Heart right ventricle (tissue), 16 donors: ENCODE data around the gene ITGA2. TPM values are rescaled to one million over a fixed set of nuclear protein-coding genes. Genes with fewer than 3 reads are reported as not detected.

Experiments
- ATAC-seq, 8 donors: fragments of 200-7000 bp; cut with Tn5 transposase; one replicate each; pipeline ENCODE4 v1.9.1; 2020; ENCODE audit warnings: mild to moderate bottlenecking in 8 of 8, moderate library complexity in 8 of 8, moderate number of reproducible peaks in 1 of 8
- DNase-seq, 2 donors: peaks; one replicate each; pipeline ENCODE4 v3.0.0-alpha.2; 2020
- H3K27ac ChIP-seq, 10 donors: fragments of 200-600 bp; sonication (generic) in 2 of 10; one replicate each; pipeline versions ENCODE4 v1.5.0 to v1.8.0; 2020 to 2022; ENCODE audit warnings: mild to moderate bottlenecking in 3 of 10
- H3K27me3 ChIP-seq, 7 donors: fragments of 200-600 bp; one replicate each; pipeline ENCODE4 v1.8.0; 2021 to 2022; ENCODE audit warnings: mild to moderate bottlenecking in 2 of 7
- H3K36me3 ChIP-seq, 9 donors: fragments of 200-600 bp; sonication (generic) in 1 of 9; one replicate each; pipeline versions ENCODE4 v1.5.0 to v1.8.0; 2020 to 2022; ENCODE audit warnings: mild to moderate bottlenecking in 2 of 9
- H3K4me1 ChIP-seq, 9 donors: fragments of 200-600 bp; sonication (generic) in 1 of 9; one replicate each; pipeline versions ENCODE4 v1.5.0 to v1.8.0; 2020 to 2022; ENCODE audit warnings: mild to moderate bottlenecking in 4 of 9
- H3K4me3 ChIP-seq, 10 donors: fragments of 200-600 bp; sonication (generic) in 2 of 10; one replicate each; pipeline versions ENCODE4 v1.5.0 to v1.8.0; 2020 to 2022; ENCODE audit warnings: mild to moderate bottlenecking in 7 of 10, moderate library complexity in 2 of 10
- H3K9me3 ChIP-seq, 11 donors: fragments of 200-600 bp in 10 of 11; sonication (generic) in 2 of 11; one replicate each; pipeline versions ENCODE4 v1.5.0 to v1.8.0; 2013 to 2022; ENCODE audit warnings: mild to moderate bottlenecking in 2 of 11, control low read depth in 1 of 11, moderate library complexity in 1 of 11
- CTCF ChIP-seq, 9 donors: fragments of 200-600 bp; sonication (generic) in 2 of 9; IDR thresholded peaks; one replicate each; pipeline versions ENCODE4 v1.5.0 to v1.8.0; 2021 to 2022; ENCODE audit warnings: antibody characterized with exemption in 9 of 9, mild to moderate bottlenecking in 5 of 9, moderate library complexity in 1 of 9
- WGBS, 2 donors: extraction: QIAGEN DNeasy Blood & Tissue Kit; methylation state at CpG; one replicate each; pipeline ENCODE4 v1.1.7; 2013; ENCODE audit warnings: inconsistent platforms in 1 of 2; 5-methylcytosine and 5-hydroxymethylcytosine counted together
- intact Hi-C, 10 donors: fragments of 100-400 bp; cut with DNase I; formaldehyde crosslinking; loops; one replicate each; pipeline versions ENCODE4 v1.11.1 to v1.14.2; 2022
- polyA plus RNA-seq, 2 donors: library from polyadenylated mRNA; stranded (reverse); fragments of 200-250 nt; gene quantifications; one replicate each; pipeline ENCODE4 v1.2.3, GENCODE V29; 2013
- total RNA-seq, 10 donors: library from RNA; stranded (reverse); fragmentation: NEBNext Ultra II Directional in 3 of 10; extraction: Animal tissue kit (Norgen Biotek cat#: 25700) in 3 of 10; gene quantifications; one replicate each; pipeline versions ENCODE4 v1.2.1 to v1.2.4, GENCODE V29; 2021 to 2023
- donor health status: Arrhythmogenic right ventricular cardiomyopathy.
- donor health status: ischemic (EF 13 %, LVEDD 7.1; RV severe dilation, severe dysfunction).
- donor health status: healthy with polysubstance abuse.
- donor health status: DM: no; HTN: yes; CAD: no.
- donor health status: DM: no; HTN: no; CAD: no.
- donor health status: ischemic (EF 25% LVEDD 6.9; RV normal size, moderate dysfunction).
- donor health status: ischemic (EF 25% LVEDD 5.7; RV mildly dilated, moderate dysfunction).
- donor health status: healthy.
- donor health status: DM: yes; HTN: yes; CAD: no.
- donor health status: Ischemic cardiomyopathy.
- donor health status: ischemic (EF 35%, LVEDD 5.7; RV mildly dilated, moderate dysfunction).
- donor health status: nonischemic (EF 11% LVEDD 7.7; RV severe dilation, severe dysfunction).
- donor health status: DM: yes; HTN: yes; CAD: no.
- donor health status: PGD.
- donor health status: ischemic (EF 29% LVEDD 5.4; RV normal size, mild dysfunction).
- donor health status: nonischemic (EF 23%, LVEDD 6.1; RV moderate dilation, normal function).

Gene ITGA2
- total and polyA plus RNA-seq, 12 donors = 0.22 to 9.4 (median 0.92) TPM

GRCh38 chr5:52988335-52989024 is 672 bp upstream of the ITGA2 start:
- DNase-seq (no peak), ATAC-seq (peak in 4 of 8 donors; percentile 3 to 27 (median 14))
- H3K4me3 ChIP-seq = peak overlapping the region; percentile 41 to 75 (median 63)
- WGBS, 2 donors = 10 to 14% methylated on average over 15 to 16 of the region's 16 CpGs
- no peaks in the 10 kb centered on the region for H3K9me3 ChIP-seq
- intact Hi-C loops = loop anchor here in 3 of 10 donors (5.0 to 10.0 kb wide), 3 partner anchors 39 to 46 kb away; no protein-coding TSS in a partner anchor
- H3K36me3 ChIP-seq = no peaks in the 10 kb centered on the region
- peak overlapping the region in 5 of 10 donors; percentile 43 to 76 (median 46) for H3K27ac ChIP-seq
- H3K27me3 ChIP-seq = peaks cover 0 to 14% (median 0%) of the 10 kb centered on the region in 7 donors
- H3K4me1 ChIP-seq = peaks cover 0 to 33% (median 15%) of the 10 kb centered on the region in 9 donors
- TF ChIP-seq CTCF (IDR thresholded peaks at IDR 0.05) = no peak

- H3K36me3 ChIP-seq = no peaks in the 10 kb centered on the region
- DNase-seq (peak; percentile 15 to 33), ATAC-seq (peak; percentile 45 to 87 (median 78))
- peak overlapping the region in 4 of 10 donors; percentile 4 to 51 (median 26) for H3K27ac ChIP-seq
- intact Hi-C loops = loop anchor here in 3 of 10 donors (5.0 to 10.0 kb wide), 3 partner anchors 37 to 45 kb away; no protein-coding TSS in a partner anchor
- peak in 6 of 9 donors; percentile 18 to 54 (median 40) for TF ChIP-seq CTCF (IDR thresholded peaks at IDR 0.05)
- peak overlapping the region; percentile 41 to 75 (median 63) for H3K4me3 ChIP-seq
- H3K9me3 ChIP-seq = no peaks in the 10 kb centered on the region
- H3K4me1 ChIP-seq = peaks cover 0 to 28% (median 15%) of the 10 kb centered on the region in 9 donors
- peaks cover 0 to 14% (median 0%) of the 10 kb centered on the region in 7 donors for H3K27me3 ChIP-seq
- WGBS, 2 donors = 8 to 9% methylated on average over 27 of the region's 27 CpGs
Measured at GRCh38 chr5:52989781-52990527, 802 bp downstream of the ITGA2 start.

GRCh38 chr5:52990528-52990925 is 1.4 kb downstream of the ITGA2 start:
- H3K27ac ChIP-seq = peak overlapping the region in 1 of 10 donors; percentile 51
- DNase-seq (no peak), ATAC-seq (no peak)
- H3K36me3 ChIP-seq = no peaks in the 10 kb centered on the region
- H3K27me3 ChIP-seq = peaks cover 0 to 14% (median 0%) of the 10 kb centered on the region in 7 donors
- 60 to 64% methylated on average over 4 of the region's 4 CpGs for WGBS, 2 donors
- intact Hi-C loops = no loop called here
- H3K4me1 ChIP-seq = peaks cover 0 to 28% (median 15%) of the 10 kb centered on the region in 9 donors
- no peak for TF ChIP-seq CTCF (IDR thresholded peaks at IDR 0.05)
- H3K4me3 ChIP-seq = peak overlapping the region in 7 of 10 donors; percentile 55 to 75 (median 66)
- no peaks in the 10 kb centered on the region for H3K9me3 ChIP-seq

- 79 to 90% methylated on average over 2 of the region's 2 CpGs for whole genome bisulfite sequencing, 2 donors
- no peak for DNase-seq
- Histone ChIP-seq H3K36me3 (no peaks in the 10 kb centered on the region), H3K27me3 (peaks cover 0 to 14% (median 0%) of the 10 kb centered on the region in 7 donors), H3K9me3 (no peaks in the 10 kb centered on the region), H3K27ac (no peak overlapping the region), H3K4me1 (peaks cover 0 to 23% (median 14%) of the 10 kb centered on the region in 9 donors), H3K4me3 (no peak overlapping the region)
- no peak for TF ChIP-seq CTCF (IDR thresholded peaks at IDR 0.05)
- ATAC-seq = no peak
- intact Hi-C loops = no loop called here
Measured at GRCh38 chr5:52993367-52993766, 4.2 kb downstream of the ITGA2 start.
